ENCODE data around the gene TMEM163.

The TMEM163 gene

GRCh38 chr2:134425724-134426496 is 292.9 kb downstream of the TMEM163 start:
- no peak for DNase-seq

GRCh38 chr2:134421556-134422328 is 297.1 kb downstream of the TMEM163 start:
- no peak for DNase-seq

GRCh38 chr2:134420920-134421319 is 297.9 kb downstream of the TMEM163 start:
- DNase-seq, result no peak

- DNase-seq, result peak; percentile 38
Measured at GRCh38 chr2:134420259-134420658, 298.5 kb downstream of the TMEM163 start.

- DNase-seq, result no peak
Measured at GRCh38 chr2:134417968-134418582, 300.7 kb downstream of the TMEM163 start.

- DNase-seq, result no peak
Measured at GRCh38 chr2:134416637-134417036, 302.2 kb downstream of the TMEM163 start.

GRCh38 chr2:134416018-134416417 is 302.8 kb downstream of the TMEM163 start:
- DNase-seq, result no peak

- no peak for DNase-seq
Measured at GRCh38 chr2:134413912-134414311, 304.9 kb downstream of the TMEM163 start.

GRCh38 chr2:134413430-134413829 is 305.4 kb downstream of the TMEM163 start:
- no peak for DNase-seq

GRCh38 chr2:134412639-134412999 is 306.2 kb downstream of the TMEM163 start:
- no peak for DNase-seq

GRCh38 chr2:134411828-134412638 is 306.8 kb downstream of the TMEM163 start:
- peak; percentile 82 for DNase-seq

- peak; percentile 8 for DNase-seq
Measured at GRCh38 chr2:134411279-134411827, 307.4 kb downstream of the TMEM163 start.

GRCh38 chr2:134410831-134411231 is 308.0 kb downstream of the TMEM163 start:
- no peak for DNase-seq

GRCh38 chr2:134410006-134410405 is 308.8 kb downstream of the TMEM163 start:
- no peak for DNase-seq

- DNase-seq, result no peak
Measured at GRCh38 chr2:134408791-134409190, 310.0 kb downstream of the TMEM163 start.

- no peak for DNase-seq
Measured at GRCh38 chr2:134408386-134408785, 310.4 kb downstream of the TMEM163 start.

- DNase-seq, result no peak
Measured at GRCh38 chr2:134407154-134407890, 311.5 kb downstream of the TMEM163 start.

GRCh38 chr2:134406736-134407135 is 312.1 kb downstream of the TMEM163 start:
- no peak for DNase-seq

GRCh38 chr2:134406311-134406710 is 312.5 kb downstream of the TMEM163 start:
- DNase-seq, result no peak

Data from COR-L47 (cell line).